Stimulated activated CD4-positive, alpha-beta T cell treated with anti-CD3 and anti-CD28 coated beads, Interleukin-15, amount 100 ng/mL, for 1 hour (primary cell): Measurements from ENCODE around the gene AGBL4.

Experiments used
- DNase-seq, 2 donors: peaks; one replicate each; pipeline ENCODE4 v3.0.0-alpha.2; 2020; ENCODE audit warnings: low read depth in 1 of 2, low spot score in 1 of 2

The AGBL4 gene

GRCh38 chr1:48619539-48619938 lies 1404.2 kb downstream of the AGBL4 start:
- no peak for DNase-seq

DNA sequence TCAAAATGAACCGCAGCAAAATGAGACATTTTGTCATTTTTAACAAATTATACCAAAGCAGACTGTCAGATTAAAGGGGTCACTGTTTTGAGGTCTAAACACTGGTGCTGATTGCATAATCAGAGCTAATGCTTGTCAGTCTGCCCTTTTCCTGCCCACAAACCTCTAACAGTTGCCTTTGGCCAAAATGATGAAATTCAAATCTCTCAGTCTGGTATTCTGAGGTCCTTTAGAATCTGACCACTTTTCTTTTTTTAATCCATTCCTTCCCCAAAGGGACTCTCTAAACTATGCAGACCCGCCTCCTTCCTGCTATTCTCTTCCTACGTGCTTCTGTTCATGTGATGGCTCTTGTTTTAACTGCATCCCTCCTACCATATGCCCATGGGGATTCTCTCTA lies 1406.5 kb downstream of the AGBL4 start:
- DNase-seq, result no peak

DNA sequence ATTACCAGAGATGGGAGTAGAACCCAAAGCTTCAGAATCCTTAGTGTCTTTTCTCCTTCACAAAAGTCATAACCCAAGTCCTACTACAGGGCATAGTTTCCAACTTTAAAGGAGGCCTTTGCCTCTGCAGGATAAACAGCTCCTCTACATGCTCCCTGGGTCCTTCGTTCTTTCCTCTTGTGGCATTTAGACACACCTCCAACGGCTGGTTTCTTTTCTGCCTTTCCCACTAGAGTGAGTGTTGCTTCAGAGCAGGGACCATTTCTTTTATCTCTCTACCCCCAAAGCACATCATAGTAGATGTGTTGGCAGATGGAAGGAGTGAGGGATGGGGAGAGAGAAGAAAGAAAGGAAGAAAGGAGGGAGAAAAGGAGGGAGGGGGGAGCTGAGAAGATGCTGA lies 1407.0 kb downstream of the AGBL4 start:
- DNase-seq, result no peak

DNA sequence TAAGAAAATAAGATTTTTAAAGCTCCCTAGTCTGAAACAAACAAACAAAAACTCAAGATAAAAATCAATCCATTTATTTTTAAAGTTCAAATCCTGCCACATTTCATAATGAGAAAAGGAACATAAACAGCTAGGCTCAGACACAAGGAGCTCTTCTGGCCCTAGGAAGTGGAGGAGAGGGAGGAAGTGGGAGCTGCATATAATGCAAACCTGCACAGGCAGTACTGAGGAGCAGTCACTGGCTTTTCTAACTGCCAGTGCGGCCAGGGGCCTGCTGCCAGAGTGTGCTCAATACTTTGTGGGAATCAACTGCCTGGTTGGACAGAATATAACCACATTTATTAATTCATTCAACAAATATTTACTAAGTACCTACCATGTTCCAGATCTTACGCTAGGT lies 1411.9 kb downstream of the AGBL4 start:
- DNase-seq, result no peak

DNA sequence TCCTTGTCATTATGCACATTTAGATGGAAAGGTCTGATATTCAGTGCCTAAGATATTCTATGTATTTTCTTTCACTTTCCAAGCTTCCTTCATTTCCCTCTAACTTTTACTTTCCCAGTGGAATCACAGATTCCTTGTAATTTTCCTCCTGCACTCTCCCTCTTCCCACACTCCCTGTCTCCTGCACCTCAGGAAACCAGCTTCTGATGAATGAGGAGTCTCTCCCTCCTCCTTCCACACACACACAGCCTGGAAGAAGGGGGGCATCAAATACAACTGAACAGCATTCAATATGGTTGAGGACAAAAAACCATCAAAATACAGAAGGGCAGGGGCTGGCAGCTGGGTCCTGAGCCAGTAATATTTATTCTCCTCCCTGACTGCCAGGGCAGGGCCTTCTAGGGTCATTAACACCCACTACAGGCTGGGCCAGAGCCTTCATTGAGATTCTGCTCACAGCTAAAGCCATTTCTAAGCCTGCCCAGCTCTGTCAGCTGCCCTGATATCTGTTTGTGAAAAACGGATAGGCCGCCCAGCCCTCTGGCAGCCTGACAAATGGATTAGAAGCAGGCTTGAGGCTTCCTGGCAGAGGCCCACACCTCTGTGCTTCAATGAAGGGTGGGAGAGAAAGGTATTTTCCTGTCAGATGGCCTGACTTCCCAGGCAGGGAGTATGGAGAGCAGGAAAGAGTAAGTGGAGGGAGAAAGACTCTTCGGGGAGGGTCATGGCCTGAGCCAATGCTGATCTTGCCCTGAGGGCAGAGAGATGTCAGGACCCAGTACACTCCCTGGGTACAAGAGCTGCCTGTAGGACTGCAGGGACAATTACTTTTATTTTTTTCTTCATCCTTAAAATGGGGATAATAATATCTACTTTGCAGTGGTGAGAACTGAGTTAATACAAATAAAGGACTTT lies 1412.9 kb downstream of the AGBL4 start:
- DNase-seq, result no peak

GRCh38 chr1:48608882-48609281 lies 1414.9 kb downstream of the AGBL4 start:
- DNase-seq, result no peak

DNA sequence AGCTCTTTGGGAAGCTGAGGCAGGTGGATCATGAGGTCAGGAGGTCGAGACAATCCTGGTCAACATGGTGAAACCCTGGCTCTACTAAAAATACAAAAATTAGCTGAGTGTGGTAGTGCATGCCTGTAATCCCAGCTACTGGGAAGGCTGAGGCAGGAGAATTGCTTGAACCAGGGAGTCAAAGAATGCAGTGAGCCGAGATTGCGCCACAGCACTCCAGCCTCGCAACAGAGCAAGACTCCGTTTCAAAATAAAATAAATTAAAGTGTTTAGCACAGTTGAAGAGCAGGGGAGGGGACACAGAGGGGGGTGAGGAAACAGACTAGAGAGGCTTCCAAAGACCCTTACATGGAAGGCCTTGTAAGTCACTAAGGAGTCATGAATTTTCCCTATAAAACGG lies 1420.5 kb downstream of the AGBL4 start:
- no peak for DNase-seq

GRCh38 chr1:48602349-48602748 lies 1421.4 kb downstream of the AGBL4 start:
- no peak for DNase-seq

- no peak for DNase-seq
These were observed 1423.6 kb downstream of the AGBL4 start for GRCh38 chr1:48600182-48600581.

DNA sequence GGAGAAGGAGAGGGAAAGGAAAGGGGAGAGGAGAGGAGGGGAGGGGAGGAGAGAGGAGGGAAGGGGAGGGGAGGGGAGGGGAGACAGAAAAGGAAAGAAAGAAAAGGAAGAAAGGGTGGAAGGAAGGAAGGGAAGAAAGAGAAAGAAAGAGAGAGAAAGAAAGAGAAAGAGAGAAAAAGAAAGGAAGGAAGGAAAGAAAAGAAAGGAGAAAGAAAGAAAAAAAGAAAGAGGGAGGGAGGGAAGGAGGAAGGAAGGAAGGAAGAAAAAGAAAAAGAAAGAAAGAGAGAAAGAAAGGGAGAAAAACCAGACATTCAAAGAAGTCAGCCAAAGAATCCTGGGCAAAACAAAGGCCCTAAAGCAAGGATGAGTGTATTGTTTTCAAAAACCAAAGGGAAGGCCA lies 1426.1 kb downstream of the AGBL4 start:
- DNase-seq, result no peak

- DNase-seq, result no peak
These were observed 1427.7 kb downstream of the AGBL4 start for GRCh38 chr1:48596046-48596445.

DNA sequence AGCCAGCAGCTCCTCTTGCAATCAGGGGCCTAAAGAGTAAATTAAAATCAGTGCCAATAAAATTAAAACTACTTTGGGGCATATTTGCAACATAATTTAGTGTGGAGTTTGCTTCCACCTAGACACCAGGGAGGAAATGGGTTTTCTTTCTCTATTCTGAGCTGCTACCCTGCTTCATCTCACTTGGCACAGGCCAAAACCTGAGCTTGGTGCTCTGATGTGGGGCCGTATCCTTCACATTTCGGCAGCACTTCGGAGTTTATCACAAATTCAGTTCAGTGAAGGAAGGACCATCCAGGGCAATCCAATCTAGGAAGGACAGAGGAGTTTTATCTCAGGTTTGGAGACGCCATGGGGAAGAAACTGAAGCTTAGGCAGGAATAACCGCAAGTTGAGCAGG lies 1428.1 kb downstream of the AGBL4 start:
- DNase-seq, result no peak

GRCh38 chr1:48592330-48592729 lies 1431.4 kb downstream of the AGBL4 start:
- DNase-seq, result no peak

DNA sequence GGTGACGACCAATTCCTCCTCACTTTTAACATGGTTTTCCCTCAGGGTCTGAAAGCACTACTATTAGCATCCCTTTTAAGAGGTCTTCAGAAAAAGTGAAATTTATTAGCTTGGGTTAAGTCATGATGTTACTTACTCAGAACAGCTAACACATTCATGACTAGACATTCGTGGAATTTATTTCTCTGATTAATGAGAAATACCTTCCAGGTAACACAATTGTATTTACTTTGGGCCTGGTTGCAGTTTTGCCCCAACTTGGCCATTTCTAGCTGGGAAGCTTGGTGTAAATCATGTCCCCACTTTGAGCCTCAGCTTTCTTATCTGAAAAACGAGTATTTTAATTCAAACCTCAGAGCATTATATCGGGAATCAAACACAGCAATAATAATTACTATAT lies 1432.6 kb downstream of the AGBL4 start:
- DNase-seq, result no peak

DNA sequence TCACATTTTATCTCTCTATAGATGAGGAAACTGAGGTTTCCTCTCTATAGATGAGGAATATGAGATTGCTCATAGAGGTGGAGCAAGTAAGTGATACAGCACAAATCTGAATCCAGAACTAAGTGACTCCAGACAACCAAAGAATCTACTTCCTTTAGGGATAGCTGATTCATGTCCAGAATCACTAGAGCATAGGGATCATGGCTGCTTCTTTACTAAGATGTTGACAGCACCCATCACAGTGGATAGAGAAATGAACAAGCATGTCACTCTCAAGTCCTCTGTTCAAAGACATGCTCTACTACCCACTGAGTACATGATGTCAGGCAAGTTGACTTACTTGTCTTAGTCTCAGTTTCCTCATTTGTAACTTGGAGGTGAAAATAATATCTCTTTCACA lies 1435.7 kb downstream of the AGBL4 start:
- DNase-seq, result no peak

DNA sequence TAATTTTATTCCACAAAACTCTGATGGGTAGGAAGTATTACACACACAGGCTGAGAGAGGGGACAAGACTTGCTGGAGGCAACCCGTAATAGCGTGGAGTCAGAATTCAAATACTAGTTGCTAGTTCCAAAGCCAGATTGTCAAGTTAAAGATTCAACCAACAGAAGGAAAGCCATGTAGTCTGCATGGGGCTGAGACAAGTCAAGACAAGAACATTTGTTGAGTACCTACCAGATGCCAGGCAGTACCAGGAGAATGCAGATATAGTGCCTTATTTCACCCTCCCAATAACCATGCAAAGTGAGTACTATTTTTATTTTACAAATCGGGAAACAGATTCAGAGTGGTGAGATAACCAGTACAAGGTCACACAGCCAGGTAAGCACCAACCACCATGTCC lies 1441.3 kb downstream of the AGBL4 start:
- no peak for DNase-seq

DNA sequence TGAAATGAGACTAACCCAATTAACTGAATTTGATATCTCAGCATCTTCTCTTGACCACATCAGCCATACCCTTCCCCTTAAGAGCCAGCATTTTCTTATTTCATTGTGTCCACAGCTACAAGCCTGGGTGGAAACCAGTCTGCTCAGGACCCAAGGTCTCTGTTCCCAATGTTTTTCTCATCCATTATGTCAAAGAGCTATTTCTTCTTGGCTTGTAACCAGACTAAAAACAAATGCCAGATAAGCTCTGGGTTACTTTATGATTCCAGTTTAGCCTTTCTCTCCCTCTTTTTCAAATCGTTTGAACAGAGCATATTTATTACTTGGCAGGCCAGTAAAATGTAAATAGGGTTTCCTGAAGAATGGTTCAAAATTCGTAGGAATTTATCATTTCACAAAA lies 1442.5 kb downstream of the AGBL4 start:
- no peak for DNase-seq

- no peak for DNase-seq
These were observed 1447.2 kb downstream of the AGBL4 start for GRCh38 chr1:48576565-48576964.

- DNase-seq, result no peak
These were observed 1451.0 kb downstream of the AGBL4 start for GRCh38 chr1:48572646-48573258.

- no peak for DNase-seq
These were observed 1451.6 kb downstream of the AGBL4 start for GRCh38 chr1:48572134-48572533.

GRCh38 chr1:48571303-48571987 lies 1452.3 kb downstream of the AGBL4 start:
- no peak for DNase-seq

- no peak for DNase-seq
These were observed 1453.2 kb downstream of the AGBL4 start for GRCh38 chr1:48570568-48570967.
